NCI-H1436 treated with DMSO at 0.1 percent for 48 hours (cell line): ENCODE measurements around the gene SORL1-AS1.

Experiments
- DNase-seq: peaks from one replicate; lab custom pipeline; 2025; lab: John Stamatoyannopoulos, UW

Gene SORL1-AS1

GRCh38 chr11:121451178-121451985 is 1.4 kb downstream of the SORL1-AS1 start:
- no peak for DNase-seq

DNA sequence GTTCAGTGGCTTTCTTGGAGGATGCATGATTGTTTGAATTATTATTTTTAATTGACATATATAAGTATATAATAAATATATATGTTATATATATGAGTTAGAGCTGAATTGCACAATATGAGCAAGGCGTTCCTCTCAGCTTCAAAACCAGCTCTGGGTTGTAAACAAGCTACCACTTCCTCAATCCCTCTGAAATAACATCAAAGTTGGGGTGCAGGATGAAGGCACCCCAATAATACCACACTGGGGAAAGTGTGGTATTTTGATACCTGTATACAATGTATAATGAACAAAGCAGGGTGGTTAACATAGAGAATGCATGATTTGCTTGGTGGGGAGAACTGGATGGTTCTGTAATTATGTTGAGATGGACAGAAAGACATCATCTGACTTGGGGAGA is 2.4 kb downstream of the SORL1-AS1 start:
- no peak for DNase-seq

DNA sequence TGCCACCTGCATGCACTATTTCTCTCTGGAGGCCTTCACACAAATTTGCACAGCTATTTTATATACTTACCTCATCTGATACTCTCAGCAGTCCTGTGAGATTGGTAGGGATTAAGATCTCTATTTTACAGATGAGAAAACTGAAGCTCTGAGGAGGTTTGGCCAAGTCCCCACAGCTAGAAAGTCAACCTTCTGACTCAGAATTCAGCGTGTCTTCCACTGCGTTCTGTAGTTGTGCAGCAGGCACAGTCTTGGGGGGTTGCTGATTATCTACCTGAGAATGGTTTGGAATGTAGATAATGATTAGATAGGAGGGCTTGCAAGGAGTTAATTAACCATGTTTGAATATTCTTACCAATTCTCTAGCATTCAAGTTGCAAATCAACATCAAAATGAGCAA is 3.1 kb downstream of the SORL1-AS1 start:
- no peak for DNase-seq

- DNase-seq: no peak
These were observed 3.6 kb downstream of the SORL1-AS1 start for GRCh38 chr11:121449123-121449522.

DNA sequence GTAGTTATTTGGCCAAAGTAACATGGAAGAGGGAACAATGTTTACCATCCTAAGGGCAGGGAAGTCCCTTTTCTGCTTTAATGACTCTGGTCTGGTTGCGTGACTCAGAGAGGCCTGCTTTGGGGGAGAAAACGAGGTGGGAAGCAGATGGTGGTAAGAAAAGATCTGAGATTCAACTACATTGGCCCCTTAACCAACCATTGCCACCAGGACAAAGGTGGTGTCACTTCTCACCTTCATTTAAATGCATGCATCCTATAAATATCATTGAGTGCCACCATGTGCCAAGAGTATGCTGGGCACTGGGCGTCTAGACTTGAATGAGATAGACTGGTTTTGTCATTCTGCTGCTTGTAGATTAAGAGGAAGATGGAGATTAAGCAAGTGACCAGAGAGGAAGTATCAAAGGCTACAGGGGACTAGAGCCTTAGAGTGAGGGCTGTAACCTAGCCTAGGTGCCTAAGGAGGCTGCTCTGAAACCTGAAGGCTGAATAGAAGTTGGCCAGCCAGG is 4.3 kb downstream of the SORL1-AS1 start:
- no peak for DNase-seq

- DNase-seq: no peak
These were observed 4.8 kb downstream of the SORL1-AS1 start for GRCh38 chr11:121448011-121448410.

GRCh38 chr11:121446752-121447156 is 6.0 kb downstream of the SORL1-AS1 start:
- DNase-seq: no peak

- no peak for DNase-seq
These were observed 7.5 kb downstream of the SORL1-AS1 start for GRCh38 chr11:121445071-121445768.

DNA sequence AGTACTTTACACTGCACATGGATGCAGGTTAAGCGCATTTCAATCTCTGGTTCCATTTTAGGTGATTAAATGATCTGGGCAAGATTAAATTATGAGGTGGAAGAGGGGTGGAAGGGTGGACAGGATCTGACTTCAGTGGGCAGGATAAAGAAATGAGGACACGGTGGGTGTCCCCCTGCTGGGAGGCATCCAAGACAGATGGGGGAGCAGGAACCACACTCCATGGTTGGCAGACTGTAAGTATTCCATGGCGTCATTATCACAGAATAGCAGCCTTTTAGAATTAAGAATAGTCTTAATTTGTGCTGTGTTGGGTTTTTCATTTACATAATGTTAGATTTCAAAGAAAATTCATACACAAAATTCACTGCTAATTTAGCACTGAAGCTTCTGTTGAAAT is 8.2 kb downstream of the SORL1-AS1 start:
- no peak for DNase-seq

DNA sequence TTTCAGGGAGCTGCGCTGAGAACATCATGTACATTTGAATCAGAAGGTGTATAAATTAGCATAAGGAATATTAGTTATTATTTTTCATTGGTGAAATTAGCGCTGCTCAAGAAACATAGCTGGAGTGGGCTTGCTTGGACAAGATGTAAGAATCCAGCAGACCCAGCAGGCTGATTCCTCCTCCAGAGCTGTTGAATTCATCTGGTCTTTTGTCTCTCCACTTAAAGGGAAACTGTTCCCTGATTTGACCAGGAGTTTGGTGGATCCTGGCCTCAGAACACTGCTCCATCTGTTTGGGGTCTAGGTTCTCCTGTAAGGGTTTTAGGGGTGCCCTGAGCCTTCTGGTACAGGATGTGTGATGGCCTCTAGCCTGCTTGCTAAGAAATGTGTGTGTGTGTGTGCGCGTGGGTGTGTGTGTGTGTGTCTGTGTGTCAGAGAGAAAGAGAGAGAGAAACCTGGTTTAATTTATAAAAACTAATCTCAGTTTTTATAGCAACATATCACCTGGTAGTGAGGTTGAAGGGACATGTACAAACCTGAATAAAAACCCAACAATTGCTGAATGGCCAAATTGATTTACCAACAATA is 9.0 kb downstream of the SORL1-AS1 start:
- no peak for DNase-seq

DNA sequence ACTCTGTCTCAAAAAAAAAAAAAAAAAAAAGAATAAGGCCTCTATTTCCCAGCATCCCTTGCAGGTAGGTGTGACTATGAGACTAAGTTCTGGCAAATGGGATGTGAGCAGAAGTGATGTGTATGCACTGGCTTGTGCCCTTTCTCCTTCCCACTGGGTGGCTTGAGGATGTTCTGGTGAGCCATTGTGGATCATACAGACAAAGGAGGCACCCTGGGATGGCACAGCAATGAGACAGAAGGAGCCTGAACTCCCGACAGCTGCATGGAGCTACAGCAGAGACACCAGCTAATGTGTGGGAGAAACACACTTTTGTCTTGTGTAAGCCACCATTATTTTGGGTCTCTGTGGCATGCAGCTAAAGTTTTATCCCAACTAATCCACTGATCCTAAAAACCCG is 11.2 kb downstream of the SORL1-AS1 start:
- DNase-seq: no peak

GRCh38 chr11:121439759-121440158 is 13.0 kb downstream of the SORL1-AS1 start:
- no peak for DNase-seq

- DNase-seq: no peak
These were observed 13.4 kb downstream of the SORL1-AS1 start for GRCh38 chr11:121439337-121439736.

- no peak for DNase-seq
These were observed 15.1 kb downstream of the SORL1-AS1 start for GRCh38 chr11:121437686-121438078.

DNA sequence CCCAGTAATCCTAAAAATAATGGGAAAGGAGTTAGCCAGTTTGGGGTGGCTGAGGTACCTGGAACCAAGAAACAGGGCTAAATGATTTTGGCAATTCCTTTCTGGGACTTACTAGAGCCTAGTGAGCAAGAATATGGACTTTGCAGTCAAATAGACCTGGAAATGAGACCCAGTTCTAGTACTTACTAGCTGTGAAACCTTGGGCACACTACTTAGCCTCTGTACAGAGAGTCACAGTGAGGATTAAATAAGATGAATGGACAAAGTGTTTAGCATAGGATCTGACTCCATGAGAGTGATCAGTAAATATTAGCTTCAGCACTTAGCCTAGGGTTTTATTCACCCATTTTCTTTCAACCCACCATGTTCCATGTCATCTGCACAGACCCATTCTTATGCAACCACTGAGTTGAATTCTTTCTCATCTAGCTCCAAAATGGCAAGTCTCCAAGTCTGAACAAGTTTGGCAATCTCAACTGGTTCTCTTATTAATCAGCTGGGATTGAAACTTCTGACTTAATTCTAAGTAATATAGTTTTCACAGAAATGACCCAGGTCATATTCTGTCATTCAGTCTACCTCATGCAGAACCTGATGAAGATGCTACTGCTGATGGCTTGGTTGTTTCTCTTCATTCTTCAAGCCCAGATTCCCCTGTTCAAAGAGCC is 15.6 kb downstream of the SORL1-AS1 start:
- DNase-seq: no peak

DNA sequence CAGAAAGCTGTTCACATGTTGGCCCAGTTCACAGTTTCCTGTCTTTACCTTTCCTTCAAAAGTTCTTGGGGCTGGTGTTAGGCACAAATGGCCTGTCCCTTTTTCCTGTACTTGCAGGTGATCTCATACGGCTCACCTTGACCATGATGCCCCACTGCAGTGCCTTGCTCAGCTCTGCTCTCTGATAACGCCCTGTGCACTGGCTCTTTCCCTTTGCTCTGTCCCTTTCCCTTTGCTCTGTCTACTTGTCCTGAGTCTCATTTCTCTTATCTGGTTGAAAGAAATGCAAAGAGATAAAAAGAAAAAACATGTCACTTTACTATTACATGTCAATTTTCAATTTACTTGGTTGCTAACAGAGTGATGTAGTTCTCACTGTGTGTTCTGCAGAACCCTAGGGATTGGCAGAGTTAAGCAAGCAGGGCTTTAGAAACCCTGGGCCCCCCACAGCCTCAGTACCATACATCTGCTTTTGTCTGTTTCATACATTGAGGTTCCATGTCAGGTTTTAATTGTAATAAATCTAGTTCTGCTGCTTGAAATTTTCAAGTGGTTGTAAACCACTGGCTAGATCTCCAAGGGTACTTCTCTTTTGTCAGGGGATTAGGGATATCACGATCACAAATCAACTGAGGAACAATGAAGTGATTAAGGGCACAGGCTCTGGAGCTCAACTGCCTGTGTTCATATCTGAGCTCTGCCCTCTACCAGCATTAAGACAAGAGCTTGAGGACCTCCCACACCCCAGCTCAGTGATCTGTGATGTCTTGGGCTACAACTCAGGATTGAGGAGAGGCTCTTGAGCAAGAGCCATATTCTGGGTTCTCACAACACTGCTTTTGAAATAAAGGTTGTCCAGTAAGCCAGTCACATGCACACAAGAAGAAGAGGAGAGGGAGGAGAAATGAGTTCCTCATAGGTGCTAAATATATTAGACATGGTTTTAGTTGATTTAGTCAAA is 16.9 kb downstream of the SORL1-AS1 start:
- no peak for DNase-seq

- no peak for DNase-seq
These were observed 17.6 kb downstream of the SORL1-AS1 start for GRCh38 chr11:121435132-121435531.

DNA sequence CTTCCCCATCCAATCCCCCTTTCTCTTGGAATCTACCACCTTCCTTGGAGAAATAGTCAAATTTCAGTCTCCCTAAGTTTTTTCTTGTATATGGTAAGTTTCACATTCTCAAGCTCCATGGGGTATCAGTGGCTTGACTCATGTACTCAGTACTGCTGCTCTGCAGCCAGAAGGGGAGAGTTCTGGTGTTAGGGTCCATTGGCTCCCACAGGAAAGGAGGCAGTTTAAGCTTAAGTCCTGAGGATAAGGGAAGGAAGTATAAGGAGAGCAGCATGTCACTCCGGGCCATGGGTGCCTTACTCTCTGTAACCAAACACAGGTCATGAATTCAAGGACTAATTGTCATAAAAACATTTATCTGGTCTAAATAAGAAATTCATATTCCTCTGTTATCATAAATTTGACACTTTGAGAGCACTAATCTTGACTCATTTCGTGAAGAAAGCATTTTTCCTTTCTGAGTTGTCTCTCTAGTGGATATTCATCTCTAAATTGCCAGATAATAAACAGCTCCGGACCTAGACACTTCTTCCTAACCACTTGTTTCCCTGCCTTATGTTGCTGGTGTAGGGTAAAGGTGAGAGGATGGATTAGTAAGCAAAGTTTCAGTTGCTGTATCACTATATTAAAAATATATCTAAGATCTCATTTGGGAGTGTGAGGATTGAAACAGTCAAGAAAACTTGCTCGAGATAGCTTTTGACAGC is 20.8 kb downstream of the SORL1-AS1 start:
- no peak for DNase-seq

- DNase-seq: no peak
These were observed 23.2 kb downstream of the SORL1-AS1 start for GRCh38 chr11:121429556-121429955.

- DNase-seq: no peak
These were observed 25.4 kb downstream of the SORL1-AS1 start for GRCh38 chr11:121427400-121427744.
